Fibroblast of the aortic adventitia (primary cell): ENCODE measurements around the gene FLT4. TPM values are rescaled to one million over a fixed set of nuclear protein-coding genes. Genes with fewer than 3 reads are reported as not detected.

Source experiments
- DNase-seq: peaks from one replicate; pipeline ENCODE4 v3.0.0-alpha.2; 2010; ENCODE audit warnings: low read depth
- H3K4me3 ChIP-seq: 2 replicates; pipeline ENCODE4 v1.5.1; 2011; ENCODE audit warnings: low read depth, mild to moderate bottlenecking, control low read depth, low read length, moderate library complexity
- CTCF ChIP-seq: IDR thresholded peaks from 2 replicates; pipeline ENCODE4 v1.5.1; 2011; ENCODE audit warnings: mild to moderate bottlenecking, low read length, control low read depth, inconsistent platforms; ENCODE audit not compliant: insufficient read depth
- total RNA-seq: library from RNA; depleted of rRNA; stranded (reverse); fragments of >200 nt; gene quantifications from 2 replicates; pipeline ENCODE4 v1.2.3, GENCODE V29; 2012; ENCODE audit warnings: low replicate concordance

The FLT4 gene
- total RNA-seq, 1 donor, result 0.09 TPM

GRCh38 chr5:180596668-180597231 lies 52.6 kb downstream of the FLT4 start:
- H3K4me3 ChIP-seq, result no peak overlapping the region
- TF ChIP-seq CTCF, result no peak
- no peak for DNase-seq

GRCh38 chr5:180596115-180596667 lies 53.2 kb downstream of the FLT4 start:
- no peak for TF ChIP-seq CTCF
- no peak for DNase-seq

GRCh38 chr5:180595381-180596114 lies 53.9 kb downstream of the FLT4 start:
- DNase-seq, result no peak
- no peak for TF ChIP-seq CTCF
- H3K4me3 ChIP-seq, result no peak overlapping the region

More at GRCh38 chr5:180596115-180596667, 53.2 kb downstream of the FLT4 start:
- no peak overlapping the region for H3K4me3 ChIP-seq

GRCh38 chr5:180595046-180595379 lies 54.4 kb downstream of the FLT4 start:
- no peak overlapping the region for H3K4me3 ChIP-seq
- no peak for DNase-seq
- TF ChIP-seq CTCF, result no peak

GRCh38 chr5:180594311-180595045 lies 54.9 kb downstream of the FLT4 start:
- H3K4me3 ChIP-seq, result no peak overlapping the region
- no peak for TF ChIP-seq CTCF
- DNase-seq, result no peak

GRCh38 chr5:180593446-180594206 lies 55.8 kb downstream of the FLT4 start:
- no peak for DNase-seq
- H3K4me3 ChIP-seq, result no peak overlapping the region
- no peak for TF ChIP-seq CTCF
